ENCODE data around the gene ADAMTS8.

The ADAMTS8 gene

GRCh38 chr11:130418756-130419155 is 9.7 kb downstream of the ADAMTS8 start:
- DNase-seq (ENCODE audit: low spot score): no peak

- DNase-seq (ENCODE audit: low spot score): no peak
Observed at GRCh38 chr11:130418210-130418609, 10.2 kb downstream of the ADAMTS8 start.

DNA sequence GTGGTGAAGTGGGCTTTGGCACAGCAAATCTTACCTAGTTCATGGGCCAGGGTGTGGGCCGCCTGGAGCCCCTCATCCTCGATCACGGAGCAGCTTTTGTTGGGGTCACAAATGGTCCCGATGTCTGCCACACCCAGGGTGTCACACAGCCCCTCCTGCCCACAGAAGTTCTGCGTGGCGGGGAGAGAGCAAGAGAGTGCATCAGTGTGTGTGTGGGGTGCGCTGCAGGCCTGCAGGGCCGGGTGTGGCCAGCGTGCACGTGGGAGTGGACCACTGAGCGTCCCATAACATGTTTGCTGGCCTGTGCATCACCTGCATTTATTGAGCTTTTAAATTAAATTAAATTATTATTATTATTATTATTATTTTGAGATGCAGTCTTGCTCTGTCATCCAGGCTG is 11.5 kb downstream of the ADAMTS8 start:
- DNase-seq (ENCODE audit: low spot score): no peak

- no peak for DNase-seq (ENCODE audit: low spot score)
Observed at GRCh38 chr11:130416530-130416882, 11.9 kb downstream of the ADAMTS8 start.

DNA sequence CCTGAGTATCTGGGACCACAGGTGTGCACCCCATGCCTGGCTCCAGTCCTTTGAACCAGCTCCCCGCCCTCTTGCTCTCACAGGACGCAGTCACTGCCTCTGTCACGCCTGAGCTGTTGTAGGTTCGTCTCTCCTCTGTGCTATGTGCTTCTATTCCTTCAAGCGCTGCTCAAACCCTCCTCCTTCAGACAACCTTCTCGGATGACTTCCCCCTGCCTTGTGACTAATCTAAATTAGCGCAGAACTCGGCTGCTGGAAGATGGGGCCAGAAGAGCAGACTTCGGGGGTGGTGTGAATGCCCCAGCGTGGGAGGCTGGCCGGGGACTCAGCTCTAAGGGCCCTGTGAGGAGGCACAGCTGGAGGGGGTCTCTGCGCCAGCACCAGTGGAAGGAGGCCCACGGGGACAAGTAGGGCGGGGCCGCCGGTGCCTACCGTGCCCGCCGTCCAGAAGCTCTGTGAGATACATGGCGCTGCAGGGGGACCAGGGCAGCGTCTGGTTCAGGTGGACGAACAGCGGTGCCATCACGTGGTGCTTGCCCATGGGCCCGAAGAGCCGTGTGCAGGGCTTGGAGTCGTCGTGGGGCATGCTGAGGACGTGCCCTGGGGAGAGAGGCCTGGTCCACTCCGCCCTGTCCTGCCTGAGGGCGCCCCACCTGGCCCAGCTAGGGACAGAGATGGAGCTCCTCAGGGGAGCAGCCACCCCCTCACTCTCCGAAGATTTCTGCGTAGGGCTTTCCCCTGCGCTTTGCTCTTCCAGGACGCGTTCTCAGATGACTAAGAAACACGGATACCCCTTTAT is 12.5 kb downstream of the ADAMTS8 start:
- no peak for DNase-seq (ENCODE audit: low spot score)

DNA sequence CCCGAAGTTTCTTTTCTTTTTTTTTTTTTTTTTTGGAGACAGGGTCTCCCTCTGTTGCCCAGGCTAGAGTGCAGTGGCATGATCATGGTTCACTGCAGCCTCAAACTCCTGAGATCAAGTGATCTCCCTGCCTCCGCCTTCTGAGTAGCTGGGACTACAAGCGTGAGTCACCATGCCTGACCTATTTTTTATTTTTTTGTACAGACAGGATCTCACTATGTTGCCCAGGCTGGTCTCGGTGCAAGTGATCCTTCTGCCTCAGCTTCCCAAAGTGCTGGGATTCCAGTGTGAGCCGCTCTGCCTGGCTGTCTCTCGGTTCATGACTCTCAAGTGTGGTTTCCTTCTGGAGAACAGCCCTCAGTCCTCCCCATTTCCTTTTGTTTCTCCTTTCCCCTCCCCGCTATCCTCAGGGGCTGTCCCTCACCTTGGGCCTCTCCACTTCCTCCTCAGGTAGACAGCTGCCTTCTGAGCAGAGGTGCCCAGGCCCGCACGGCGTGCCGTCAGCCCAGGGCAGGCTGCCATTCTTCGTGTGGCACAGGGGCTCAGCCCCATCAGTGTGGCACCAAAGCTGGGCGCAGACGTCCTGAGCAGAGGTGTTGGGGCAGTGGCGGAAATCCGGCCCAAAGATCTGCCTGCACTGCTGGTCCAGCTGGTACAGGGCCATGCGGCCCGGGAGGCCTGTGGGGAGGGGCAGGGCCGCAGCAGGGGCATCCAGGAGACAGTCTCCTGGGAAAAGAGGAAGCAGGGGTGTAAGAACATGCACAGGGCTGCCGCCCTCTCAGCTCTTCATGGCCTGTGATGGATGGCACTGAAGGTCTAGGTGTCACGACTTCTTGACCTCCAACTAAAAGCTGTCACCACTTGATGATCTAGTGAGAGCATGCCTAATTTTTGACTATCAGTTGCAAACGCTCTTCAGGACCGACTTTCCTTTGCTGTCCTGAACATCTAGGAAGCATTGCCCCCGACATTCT is 14.0 kb downstream of the ADAMTS8 start:
- no peak for DNase-seq (ENCODE audit: low spot score)

DNA sequence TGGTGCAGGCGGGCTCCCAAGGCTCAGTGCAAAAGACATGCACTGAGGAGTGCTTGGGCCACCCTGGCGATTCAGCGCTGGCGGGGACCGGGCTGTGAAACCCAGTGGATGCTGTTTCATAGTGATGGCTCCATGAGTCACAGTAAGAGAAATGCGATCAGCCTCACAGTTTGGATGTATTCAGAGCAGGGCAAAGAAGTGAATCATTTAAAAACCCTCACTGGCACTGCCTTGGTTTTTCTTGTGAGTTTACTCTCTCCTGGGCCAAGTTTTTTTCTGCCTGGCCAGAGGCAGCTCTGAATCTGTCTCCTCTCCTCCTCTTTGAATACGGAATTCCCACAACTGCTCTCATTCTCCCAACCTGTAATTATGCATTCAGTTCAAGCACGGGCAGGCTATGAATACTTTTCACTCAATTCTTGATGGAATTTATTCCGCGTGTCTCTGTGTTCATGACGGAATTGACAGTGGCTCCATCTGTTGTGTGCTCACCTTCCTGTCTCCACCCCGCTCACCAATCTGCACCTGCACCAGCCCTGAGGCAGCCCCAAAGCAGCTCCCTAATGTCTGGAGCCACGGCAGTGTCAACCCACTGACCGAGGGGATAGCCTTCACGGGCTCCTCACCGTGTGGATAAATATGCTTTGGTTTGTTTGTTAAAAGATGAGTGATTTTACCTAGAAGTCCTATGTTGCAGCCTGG is 14.9 kb downstream of the ADAMTS8 start:
- DNase-seq (ENCODE audit: low spot score): no peak

GRCh38 chr11:130411223-130411622 is 17.2 kb downstream of the ADAMTS8 start:
- DNase-seq (ENCODE audit: low spot score): no peak

DNA sequence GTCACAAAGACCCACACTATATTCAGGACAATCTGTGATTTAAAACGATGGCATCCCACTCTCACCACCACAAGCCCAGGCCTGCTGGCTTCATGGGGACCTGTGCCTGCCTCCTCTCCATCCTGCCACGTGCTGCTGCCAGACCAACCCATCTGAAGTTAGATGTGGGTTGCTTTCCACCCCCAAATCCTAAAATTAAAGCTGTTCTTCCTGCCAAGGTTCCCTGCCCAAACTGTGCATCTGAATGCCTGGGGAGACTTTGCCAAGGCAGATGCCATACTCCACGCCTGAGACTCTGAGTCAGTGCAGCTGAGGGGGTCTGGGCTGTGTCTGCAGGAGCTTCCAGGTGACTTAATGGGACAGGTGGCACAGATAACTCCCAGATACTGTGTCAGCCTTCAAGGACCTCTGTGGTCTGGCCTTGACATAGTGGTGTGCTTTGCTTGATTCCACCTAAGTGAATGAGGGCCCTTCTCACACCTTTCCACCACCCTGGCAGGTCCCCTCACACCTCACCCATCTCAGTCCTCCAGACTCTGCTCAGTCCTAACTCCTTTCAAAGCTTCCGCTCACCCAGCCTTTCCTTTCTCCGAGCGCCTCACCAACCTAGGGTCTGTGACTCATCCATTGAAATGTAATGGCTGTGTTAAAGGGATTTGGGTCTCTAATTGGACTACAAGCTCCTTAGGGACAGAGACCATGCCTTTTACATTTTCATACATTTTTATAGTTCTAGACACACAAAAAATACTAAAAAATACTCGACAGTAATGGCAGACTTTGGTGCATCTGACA is 18.6 kb downstream of the ADAMTS8 start:
- DNase-seq (ENCODE audit: low spot score): no peak

GRCh38 chr11:130408901-130409300 is 19.5 kb downstream of the ADAMTS8 start:
- no peak for DNase-seq (ENCODE audit: low spot score)

GRCh38 chr11:130408401-130408890 is 20.0 kb downstream of the ADAMTS8 start:
- no peak for DNase-seq (ENCODE audit: low spot score)

DNA sequence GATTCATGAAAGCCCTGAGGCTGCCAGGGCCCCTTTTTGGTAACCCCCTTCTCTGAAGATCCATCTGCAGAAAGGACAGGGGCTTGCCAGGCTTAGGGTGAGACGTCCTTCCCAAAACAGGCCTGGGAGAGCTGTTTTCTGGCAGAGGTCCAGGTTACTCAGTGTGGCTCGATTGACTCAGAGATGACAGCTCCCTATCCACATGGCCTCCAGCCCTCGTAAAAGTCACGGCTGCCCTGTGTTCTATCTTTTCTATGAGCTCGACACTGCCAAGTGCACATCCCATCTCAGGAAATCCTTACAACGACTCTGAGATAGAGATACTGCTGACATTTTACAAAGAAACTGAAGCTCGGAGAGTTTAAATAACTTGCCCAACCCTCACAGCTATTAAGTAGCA is 20.4 kb downstream of the ADAMTS8 start:
- no peak for DNase-seq (ENCODE audit: low spot score)

GRCh38 chr11:130405428-130405827 is 23.0 kb downstream of the ADAMTS8 start:
- DNase-seq (ENCODE audit: low spot score): no peak

GRCh38 chr11:130404727-130405126 is 23.7 kb downstream of the ADAMTS8 start:
- DNase-seq (ENCODE audit: low spot score): no peak

GRCh38 chr11:130403967-130404366 is 24.4 kb downstream of the ADAMTS8 start:
- DNase-seq (ENCODE audit: low spot score): no peak

DNA sequence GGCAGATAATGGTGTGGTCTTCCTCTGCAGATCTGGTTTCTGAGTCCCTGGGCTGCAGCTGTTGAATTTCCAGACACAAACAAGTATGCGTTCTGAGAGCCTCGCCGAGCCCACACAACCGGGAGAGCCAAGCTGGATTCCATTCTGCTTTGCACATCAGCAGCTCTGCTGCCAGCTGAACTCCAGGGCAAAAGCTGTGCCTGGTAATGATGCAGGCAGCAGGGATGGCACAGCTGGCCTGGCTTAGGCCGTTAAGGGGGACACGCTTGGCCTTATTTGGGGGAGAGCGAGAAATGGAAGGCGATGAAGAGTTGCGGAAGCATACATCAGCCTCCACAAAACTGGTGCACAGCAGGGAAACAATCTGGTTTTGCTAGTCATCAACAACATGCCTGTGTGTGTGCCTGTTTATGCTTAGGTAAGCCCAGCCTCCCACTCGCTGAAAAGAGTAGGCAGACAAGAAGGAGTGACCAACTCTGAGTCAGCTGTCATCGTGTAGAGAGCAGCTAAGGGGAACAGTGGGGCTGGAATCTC is 25.1 kb downstream of the ADAMTS8 start:
- DNase-seq (ENCODE audit: low spot score): no peak

GRCh38 chr11:130402570-130402969 is 25.8 kb downstream of the ADAMTS8 start:
- no peak for DNase-seq (ENCODE audit: low spot score)

DNA sequence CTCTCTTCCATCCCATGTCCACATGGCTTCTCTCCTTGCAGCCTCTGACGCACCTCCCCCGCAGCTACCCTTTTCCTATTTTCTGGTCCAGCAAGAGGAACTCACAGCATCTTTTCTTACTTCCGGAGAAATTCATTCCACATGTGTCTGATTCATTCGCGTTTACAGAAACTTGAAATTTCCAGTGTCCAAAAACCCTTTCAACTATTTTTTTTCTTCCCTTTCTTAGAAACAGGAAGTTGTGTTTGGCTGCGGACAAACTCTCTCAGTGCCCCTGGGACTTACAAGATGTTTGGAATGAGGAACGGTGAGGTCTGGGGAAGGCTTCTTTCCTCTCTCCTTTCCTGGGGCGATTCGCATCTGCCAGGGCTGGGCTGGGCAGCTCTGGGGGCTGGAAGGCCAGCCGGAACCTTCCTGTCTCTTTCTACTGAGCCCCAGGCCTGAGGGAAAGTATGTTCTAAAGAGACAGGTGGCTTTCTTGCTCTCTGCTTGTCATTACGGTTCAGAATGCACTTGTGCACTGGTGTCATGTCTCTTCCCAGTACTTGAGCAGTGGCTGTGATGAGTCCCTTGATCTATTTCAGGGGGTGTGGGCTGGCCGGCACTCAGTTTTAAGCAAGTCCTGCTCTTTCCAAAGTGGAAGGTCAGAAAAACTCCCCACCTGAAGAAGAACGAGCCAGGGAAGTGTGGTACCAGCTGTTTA is 27.5 kb downstream of the ADAMTS8 start:
- DNase-seq (ENCODE audit: low spot score): no peak

DNA sequence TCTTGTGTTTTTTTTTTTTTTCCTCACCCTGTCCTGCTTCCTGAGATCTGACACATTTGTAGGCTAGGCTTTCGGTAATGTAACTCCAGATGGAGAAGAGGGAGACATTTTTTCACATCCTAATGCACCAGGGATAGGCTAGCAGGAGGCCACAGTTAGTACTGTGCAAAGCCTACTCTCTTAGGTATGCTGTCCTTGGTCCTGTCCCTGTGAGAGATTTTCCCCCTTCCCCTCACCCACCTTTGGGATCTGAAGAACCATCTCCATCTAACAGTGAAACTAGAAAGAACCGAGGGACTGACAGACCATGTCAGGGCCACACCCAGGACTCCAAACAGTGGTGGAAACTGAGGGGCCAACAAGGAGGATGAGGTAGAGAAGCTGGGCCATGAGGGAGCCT is 29.2 kb downstream of the ADAMTS8 start:
- DNase-seq (ENCODE audit: low spot score): no peak

- no peak for DNase-seq (ENCODE audit: low spot score)
Observed at GRCh38 chr11:130397780-130398179, 30.6 kb downstream of the ADAMTS8 start.

GRCh38 chr11:130396965-130397364 is 31.4 kb downstream of the ADAMTS8 start:
- DNase-seq (ENCODE audit: low spot score): no peak

All from cerebellar cortex (tissue), 1 donor.